HL-60 (cell line): ENCODE measurements around the gene TBXAS1.

Source experiments
- DNase-seq, 2 experiments: peaks; one replicate each; pipeline ENCODE4 v3.0.0-alpha.2; 2010 to 2020; ENCODE audit warnings: low read depth in 1 of 2, low spot score in 1 of 2
- H3K27ac ChIP-seq: fragments of 250-450 bp; sonication (Bioruptor Pico); replicated peaks from 2 replicates; pipeline ENCODE4 v1.5.1; 2020; ENCODE audit warnings: mild to moderate bottlenecking, moderate library complexity
- H3K27me3 ChIP-seq: fragments of 250-450 bp; sonication (Bioruptor Pico); 2 replicates; pipeline ENCODE4 v1.5.1; 2021; ENCODE audit warnings: mild to moderate bottlenecking, moderate library complexity; ENCODE audit not compliant: insufficient read depth, poor library complexity, severe bottlenecking
- H3K4me3 ChIP-seq: replicated peaks from 2 replicates; pipeline ENCODE4 v1.5.1; 2011; ENCODE audit warnings: mild to moderate bottlenecking, control low read depth, low read length; ENCODE audit not compliant: insufficient read depth
- CTCF ChIP-seq: IDR thresholded peaks from one replicate; pipeline ENCODE4 v1.5.1; 2011; ENCODE audit warnings: low read length, control low read depth, inconsistent platforms; ENCODE audit not compliant: insufficient read depth
- GABPA ChIP-seq: IDR thresholded peaks from 2 replicates; pipeline ENCODE4 v1.6.1; 2012; ENCODE audit warnings: low read depth
- POLR2AphosphoS5 ChIP-seq: IDR thresholded peaks from 2 replicates; pipeline ENCODE4 v1.6.1; 2012; ENCODE audit warnings: low read depth
- REST ChIP-seq: IDR thresholded peaks from 2 replicates; pipeline ENCODE4 v1.6.1; 2012; ENCODE audit warnings: low read depth; ENCODE audit not compliant: insufficient replicate concordance
- SPI1 ChIP-seq: IDR thresholded peaks from 2 replicates; pipeline ENCODE4 v1.6.1; 2012; ENCODE audit warnings: low read depth, mild to moderate bottlenecking, borderline replicate concordance

The TBXAS1 gene

GRCh38 chr7:140025241-140025640 is 196.2 kb downstream of the TBXAS1 start:
- no peak for DNase-seq
- Histone ChIP-seq H3K4me3 (no peak overlapping the region), H3K27ac (no peak overlapping the region), H3K27me3 (peaks cover 5% of the 10 kb centered on the region)
- TF ChIP-seq POLR2AphosphoS5: no peak
- TF ChIP-seq CTCF: no peak
- TF ChIP-seq REST: no peak
- no peak for TF ChIP-seq GABPA

- no peak for DNase-seq
- Histone ChIP-seq H3K4me3 (no peak overlapping the region), H3K27me3 (peaks cover 5% of the 10 kb centered on the region), H3K27ac (no peak overlapping the region)
- no peak for TF ChIP-seq POLR2AphosphoS5
- TF ChIP-seq SPI1: no peak
- TF ChIP-seq GABPA: no peak
- no peak for TF ChIP-seq REST
- no peak for TF ChIP-seq CTCF
These were observed 196.9 kb downstream of the TBXAS1 start for GRCh38 chr7:140025814-140026433.

- no peak overlapping the region for H3K27ac ChIP-seq
- TF ChIP-seq SPI1 (no peak), REST (no peak), GABPA (no peak), CTCF (no peak), POLR2AphosphoS5 (no peak)
- peaks cover 5% of the 10 kb centered on the region for H3K27me3 ChIP-seq
- H3K4me3 ChIP-seq: no peak overlapping the region
- no peak for DNase-seq
These were observed 197.9 kb downstream of the TBXAS1 start for GRCh38 chr7:140026935-140027334.
